ENCODE data around the gene DISC1.

DNA sequence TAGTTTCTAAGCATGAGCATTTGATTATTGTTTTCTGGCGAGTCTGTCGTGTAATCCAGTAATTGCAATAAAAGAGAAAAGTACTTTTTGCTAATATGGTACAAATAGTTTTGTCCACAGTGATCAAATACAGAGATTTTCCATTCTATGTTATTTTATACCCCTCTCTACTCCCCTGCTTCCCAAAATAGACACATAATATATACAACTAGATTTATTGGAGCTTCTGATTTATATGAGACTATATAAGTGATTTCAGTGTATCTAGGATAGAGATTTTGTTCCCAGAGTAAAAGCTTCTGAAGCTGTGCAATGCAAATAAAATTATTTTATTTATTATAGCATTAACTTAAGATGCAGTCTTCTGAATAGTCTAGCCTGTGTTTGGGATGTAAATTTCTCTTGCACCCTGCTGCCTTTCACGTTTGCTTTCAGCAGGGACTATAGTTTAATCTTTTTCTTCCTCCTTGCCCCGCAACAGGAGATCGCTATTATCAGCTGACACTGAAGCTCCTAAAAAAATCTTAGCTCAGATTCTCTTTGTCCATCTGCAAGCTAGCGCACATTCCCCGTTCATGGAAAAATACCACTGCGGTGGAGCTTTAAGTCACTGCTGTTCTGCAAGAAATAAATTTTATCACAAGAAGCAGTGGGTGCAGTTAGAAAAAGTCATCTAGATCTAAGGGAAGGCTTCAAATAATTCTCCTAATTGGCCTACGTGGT, 273.3 kb downstream of the DISC1 start:
- TF ChIP-seq EP300 (conservative IDR thresholded peaks at IDR 0.05; ENCODE audit: poor library complexity, severe bottlenecking), result no peak
- no peak for TF ChIP-seq CTCF (IDR thresholded peaks at IDR 0.05; ENCODE audit: poor library complexity, severe bottlenecking)

All from neural cell (in vitro differentiated cells).